ENCODE measurements around the gene FXYD2.

The FXYD2 gene

DNA sequence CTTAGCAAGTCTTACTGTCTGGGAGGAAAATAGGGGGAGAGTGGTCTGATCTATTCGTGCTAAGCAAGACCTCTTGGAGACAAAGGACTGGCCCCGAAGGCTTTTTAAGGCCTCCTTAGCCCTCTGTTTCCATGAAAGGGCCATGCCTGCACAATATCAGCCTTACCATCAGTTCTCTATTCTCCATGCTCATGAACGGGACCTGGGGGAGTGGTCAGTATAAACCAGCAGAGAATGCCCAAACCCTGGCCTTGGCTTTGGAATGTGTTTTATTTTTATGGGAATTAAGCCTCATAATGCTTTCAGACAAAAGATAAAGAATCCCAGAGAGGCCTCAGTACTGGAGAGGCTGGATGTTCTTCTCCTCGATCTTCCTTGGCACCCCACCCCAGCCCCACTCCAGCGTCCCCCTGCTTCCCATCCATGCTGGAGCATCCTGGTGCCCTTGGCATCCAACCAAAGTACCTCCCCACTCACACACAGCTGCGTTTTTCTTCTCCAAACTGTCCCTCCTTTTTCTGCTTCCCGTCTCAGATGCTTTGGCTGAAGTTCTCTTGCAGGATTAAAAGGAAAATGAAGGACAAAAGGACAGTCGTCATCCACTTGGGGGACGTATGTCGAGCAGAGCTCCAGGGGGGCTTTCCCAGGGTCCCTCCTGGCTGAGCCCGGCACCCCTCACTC lies 33.3 kb upstream of the FXYD2 start:
- TF ChIP-seq, protein P1, sequence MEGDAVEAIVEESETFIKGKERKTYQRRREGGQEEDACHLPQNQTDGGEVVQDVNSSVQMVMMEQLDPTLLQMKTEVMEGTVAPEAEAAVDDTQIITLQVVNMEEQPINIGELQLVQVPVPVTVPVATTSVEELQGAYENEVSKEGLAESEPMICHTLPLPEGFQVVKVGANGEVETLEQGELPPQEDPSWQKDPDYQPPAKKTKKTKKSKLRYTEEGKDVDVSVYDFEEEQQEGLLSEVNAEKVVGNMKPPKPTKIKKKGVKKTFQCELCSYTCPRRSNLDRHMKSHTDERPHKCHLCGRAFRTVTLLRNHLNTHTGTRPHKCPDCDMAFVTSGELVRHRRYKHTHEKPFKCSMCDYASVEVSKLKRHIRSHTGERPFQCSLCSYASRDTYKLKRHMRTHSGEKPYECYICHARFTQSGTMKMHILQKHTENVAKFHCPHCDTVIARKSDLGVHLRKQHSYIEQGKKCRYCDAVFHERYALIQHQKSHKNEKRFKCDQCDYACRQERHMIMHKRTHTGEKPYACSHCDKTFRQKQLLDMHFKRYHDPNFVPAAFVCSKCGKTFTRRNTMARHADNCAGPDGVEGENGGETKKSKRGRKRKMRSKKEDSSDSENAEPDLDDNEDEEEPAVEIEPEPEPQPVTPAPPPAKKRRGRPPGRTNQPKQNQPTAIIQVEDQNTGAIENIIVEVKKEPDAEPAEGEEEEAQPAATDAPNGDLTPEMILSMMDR (IDR thresholded peaks at IDR 0.05; ENCODE audit: low read depth, low read length), result no peak
- no peak overlapping the region for H3K4me3 ChIP-seq (ENCODE audit: low read depth, low read length)

DNA sequence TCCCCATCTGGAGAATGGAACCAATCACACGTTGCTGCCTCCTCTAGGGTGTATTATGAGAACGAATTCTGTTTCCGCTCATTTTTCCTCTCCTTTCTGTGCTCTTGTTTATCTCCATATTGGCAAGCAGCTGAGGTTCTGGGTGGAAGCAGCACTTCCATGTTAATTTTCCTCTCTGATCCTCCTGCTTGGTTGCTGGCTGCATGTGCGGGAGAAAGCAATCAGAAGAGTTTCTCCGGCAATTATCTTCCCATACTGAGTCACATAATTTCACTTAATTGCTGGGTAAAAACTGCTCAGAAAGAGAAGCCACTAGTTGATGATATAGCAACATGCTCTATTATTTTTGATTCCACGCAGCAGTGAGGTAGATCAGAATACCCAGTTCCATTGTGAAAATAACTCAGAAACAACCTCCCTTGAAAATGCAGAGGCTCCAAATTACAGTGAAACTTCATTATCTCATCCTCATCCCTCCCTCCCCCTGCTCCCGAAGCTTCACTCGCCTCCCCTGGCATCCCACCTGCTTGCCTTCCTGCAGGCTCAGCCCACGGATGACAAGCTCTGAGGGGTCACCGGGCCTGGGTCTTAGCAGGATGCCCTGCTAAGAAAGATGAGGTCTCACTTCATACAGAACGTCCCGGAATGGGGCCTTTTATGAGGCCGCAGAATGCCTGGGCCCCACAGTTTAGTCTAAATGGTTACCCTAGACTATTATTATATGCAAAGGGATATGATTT lies 31.5 kb upstream of the FXYD2 start:
- H3K4me3 ChIP-seq (ENCODE audit: low read depth, low read length), result no peak overlapping the region

GRCh38 chr11:117855186-117855845 lies 30.8 kb upstream of the FXYD2 start:
- TF ChIP-seq, protein P1 (IDR thresholded peaks at IDR 0.05; ENCODE audit: low read depth, low read length), result no peak
- no peak overlapping the region for H3K4me3 ChIP-seq (ENCODE audit: low read depth, low read length)

More for the DNA sequence above, 31.5 kb upstream of the FXYD2 start:
- TF ChIP-seq, protein P1 (IDR thresholded peaks at IDR 0.05; ENCODE audit: low read depth, low read length), result no peak

DNA sequence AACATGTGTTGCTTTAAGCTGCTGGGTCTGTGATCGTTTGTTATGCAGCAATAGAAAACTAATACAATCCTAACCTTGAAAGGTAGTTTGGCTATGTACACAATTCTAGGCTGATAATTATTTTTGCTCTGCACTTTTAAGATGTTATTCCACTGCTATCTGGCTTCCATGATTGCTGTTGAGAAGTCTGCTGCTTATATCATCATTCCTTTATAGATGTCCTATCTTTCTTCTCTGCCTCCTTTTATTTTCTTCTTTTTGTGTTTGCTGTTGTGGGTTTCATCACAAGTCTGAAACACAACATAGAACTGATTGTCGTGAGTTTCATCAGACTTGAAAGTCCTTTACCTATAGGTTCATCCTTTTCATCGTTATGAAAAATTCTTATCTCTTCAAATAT lies 27.8 kb upstream of the FXYD2 start:
- no peak overlapping the region for H3K4me3 ChIP-seq (ENCODE audit: low read depth, low read length)
- TF ChIP-seq, protein P1 (IDR thresholded peaks at IDR 0.05; ENCODE audit: low read depth, low read length), result no peak

- no peak overlapping the region for H3K4me3 ChIP-seq (ENCODE audit: low read depth, low read length)
- TF ChIP-seq, protein P1 (IDR thresholded peaks at IDR 0.05; ENCODE audit: low read depth, low read length), result no peak
Observed at GRCh38 chr11:117851852-117852251, 27.3 kb upstream of the FXYD2 start.

GRCh38 chr11:117851106-117851505 lies 26.6 kb upstream of the FXYD2 start:
- TF ChIP-seq, protein P1 (IDR thresholded peaks at IDR 0.05; ENCODE audit: low read depth, low read length), result no peak
- H3K4me3 ChIP-seq (ENCODE audit: low read depth, low read length), result no peak overlapping the region
